Measurements from ENCODE around the gene BBS2.

DNA sequence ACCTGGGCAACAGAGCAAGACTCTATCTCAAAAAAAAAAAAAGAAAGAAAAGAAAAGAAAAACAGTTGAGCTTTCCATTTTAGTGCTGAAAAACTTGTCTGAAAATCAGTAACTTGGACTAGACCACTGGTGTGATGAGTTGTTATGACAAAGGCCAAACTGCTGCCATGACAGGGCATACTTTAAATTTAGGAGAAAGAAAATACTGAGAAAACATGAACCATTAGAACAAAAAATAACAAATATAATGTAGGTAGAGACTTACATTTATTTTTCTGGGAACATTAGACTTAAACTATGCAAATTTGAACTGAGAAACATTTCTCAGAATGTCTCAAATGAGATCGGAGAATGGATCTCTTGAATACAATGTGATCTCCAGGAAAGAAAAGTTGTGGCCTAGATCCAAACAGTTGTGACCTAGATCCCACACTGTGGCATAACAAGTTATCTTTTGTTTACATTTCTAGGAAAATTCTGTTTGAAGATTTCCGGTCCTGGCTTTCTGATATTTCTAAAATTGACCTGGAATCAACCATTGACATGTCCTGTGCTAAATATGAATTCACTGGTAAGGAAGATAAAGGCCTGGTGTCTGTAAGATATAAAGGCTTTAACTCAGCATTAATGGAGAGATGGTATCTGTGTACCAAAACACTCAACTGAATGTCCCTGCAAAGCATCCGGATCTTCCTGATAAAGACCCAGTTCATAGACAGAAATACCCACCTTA lies 57.6 kb downstream of the BBS2 start:
- TF ChIP-seq JUN (IDR thresholded peaks at IDR 0.05) (no peak), KDM1A (IDR thresholded peaks at IDR 0.05; ENCODE audit: low read depth) (no peak), NR3C1 (IDR thresholded peaks at IDR 0.05) (no peak), MAZ (IDR thresholded peaks at IDR 0.05; ENCODE audit: borderline replicate concordance, low read depth, low read length) (no peak), POLR2AphosphoS2 (conservative IDR thresholded peaks at IDR 0.05; ENCODE audit: low read length) (no peak), SMC3 (IDR thresholded peaks at IDR 0.05) (no peak)
- TF ChIP-seq, protein P1, sequence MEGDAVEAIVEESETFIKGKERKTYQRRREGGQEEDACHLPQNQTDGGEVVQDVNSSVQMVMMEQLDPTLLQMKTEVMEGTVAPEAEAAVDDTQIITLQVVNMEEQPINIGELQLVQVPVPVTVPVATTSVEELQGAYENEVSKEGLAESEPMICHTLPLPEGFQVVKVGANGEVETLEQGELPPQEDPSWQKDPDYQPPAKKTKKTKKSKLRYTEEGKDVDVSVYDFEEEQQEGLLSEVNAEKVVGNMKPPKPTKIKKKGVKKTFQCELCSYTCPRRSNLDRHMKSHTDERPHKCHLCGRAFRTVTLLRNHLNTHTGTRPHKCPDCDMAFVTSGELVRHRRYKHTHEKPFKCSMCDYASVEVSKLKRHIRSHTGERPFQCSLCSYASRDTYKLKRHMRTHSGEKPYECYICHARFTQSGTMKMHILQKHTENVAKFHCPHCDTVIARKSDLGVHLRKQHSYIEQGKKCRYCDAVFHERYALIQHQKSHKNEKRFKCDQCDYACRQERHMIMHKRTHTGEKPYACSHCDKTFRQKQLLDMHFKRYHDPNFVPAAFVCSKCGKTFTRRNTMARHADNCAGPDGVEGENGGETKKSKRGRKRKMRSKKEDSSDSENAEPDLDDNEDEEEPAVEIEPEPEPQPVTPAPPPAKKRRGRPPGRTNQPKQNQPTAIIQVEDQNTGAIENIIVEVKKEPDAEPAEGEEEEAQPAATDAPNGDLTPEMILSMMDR (IDR thresholded peaks at IDR 0.05): no peak
- TF ChIP-seq, protein P2, sequence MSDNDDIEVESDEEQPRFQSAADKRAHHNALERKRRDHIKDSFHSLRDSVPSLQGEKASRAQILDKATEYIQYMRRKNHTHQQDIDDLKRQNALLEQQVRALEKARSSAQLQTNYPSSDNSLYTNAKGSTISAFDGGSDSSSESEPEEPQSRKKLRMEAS (IDR thresholded peaks at IDR 0.05): no peak
- TF ChIP-seq, protein P3, sequence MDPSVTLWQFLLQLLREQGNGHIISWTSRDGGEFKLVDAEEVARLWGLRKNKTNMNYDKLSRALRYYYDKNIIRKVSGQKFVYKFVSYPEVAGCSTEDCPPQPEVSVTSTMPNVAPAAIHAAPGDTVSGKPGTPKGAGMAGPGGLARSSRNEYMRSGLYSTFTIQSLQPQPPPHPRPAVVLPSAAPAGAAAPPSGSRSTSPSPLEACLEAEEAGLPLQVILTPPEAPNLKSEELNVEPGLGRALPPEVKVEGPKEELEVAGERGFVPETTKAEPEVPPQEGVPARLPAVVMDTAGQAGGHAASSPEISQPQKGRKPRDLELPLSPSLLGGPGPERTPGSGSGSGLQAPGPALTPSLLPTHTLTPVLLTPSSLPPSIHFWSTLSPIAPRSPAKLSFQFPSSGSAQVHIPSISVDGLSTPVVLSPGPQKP (IDR thresholded peaks at IDR 0.05; ENCODE audit: low read depth, low read length): no peak
- TF ChIP-seq, protein P4, sequence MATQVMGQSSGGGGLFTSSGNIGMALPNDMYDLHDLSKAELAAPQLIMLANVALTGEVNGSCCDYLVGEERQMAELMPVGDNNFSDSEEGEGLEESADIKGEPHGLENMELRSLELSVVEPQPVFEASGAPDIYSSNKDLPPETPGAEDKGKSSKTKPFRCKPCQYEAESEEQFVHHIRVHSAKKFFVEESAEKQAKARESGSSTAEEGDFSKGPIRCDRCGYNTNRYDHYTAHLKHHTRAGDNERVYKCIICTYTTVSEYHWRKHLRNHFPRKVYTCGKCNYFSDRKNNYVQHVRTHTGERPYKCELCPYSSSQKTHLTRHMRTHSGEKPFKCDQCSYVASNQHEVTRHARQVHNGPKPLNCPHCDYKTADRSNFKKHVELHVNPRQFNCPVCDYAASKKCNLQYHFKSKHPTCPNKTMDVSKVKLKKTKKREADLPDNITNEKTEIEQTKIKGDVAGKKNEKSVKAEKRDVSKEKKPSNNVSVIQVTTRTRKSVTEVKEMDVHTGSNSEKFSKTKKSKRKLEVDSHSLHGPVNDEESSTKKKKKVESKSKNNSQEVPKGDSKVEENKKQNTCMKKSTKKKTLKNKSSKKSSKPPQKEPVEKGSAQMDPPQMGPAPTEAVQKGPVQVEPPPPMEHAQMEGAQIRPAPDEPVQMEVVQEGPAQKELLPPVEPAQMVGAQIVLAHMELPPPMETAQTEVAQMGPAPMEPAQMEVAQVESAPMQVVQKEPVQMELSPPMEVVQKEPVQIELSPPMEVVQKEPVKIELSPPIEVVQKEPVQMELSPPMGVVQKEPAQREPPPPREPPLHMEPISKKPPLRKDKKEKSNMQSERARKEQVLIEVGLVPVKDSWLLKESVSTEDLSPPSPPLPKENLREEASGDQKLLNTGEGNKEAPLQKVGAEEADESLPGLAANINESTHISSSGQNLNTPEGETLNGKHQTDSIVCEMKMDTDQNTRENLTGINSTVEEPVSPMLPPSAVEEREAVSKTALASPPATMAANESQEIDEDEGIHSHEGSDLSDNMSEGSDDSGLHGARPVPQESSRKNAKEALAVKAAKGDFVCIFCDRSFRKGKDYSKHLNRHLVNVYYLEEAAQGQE (IDR thresholded peaks at IDR 0.05): no peak

Data from A549 (cell line).